HG02610 (cell line): ENCODE results near the gene TYK2.
"Not testable (repeated sequence)": the region's sequence is repeated elsewhere in the genome, so short reads cannot be mapped to it uniquely, and the experiment has no call there.

Experiments
- ATAC-seq: cut with Tn5 transposase; IDR thresholded peaks from one replicate; pipeline ENCODE4 v1.9.1; 2021; ENCODE audit warnings: mild to moderate bottlenecking, moderate library complexity; ENCODE audit not compliant: unreplicated experiment

The TYK2 gene

GRCh38 chr19:10408511-10409283 lies 28.3 kb upstream of the TYK2 start:
- no peak for ATAC-seq

- no peak for ATAC-seq
These were observed 26.7 kb upstream of the TYK2 start for GRCh38 chr19:10407096-10407495.

- no peak for ATAC-seq
These were observed 25.8 kb upstream of the TYK2 start for GRCh38 chr19:10406191-10406590.

GRCh38 chr19:10404888-10405820 lies 24.8 kb upstream of the TYK2 start:
- ATAC-seq: no peak

- ATAC-seq: peak; percentile 68
These were observed 23.0 kb upstream of the TYK2 start, which contains the start of gene CDC37 for GRCh38 chr19:10403137-10404021. Gene CDC37 (minus strand): TSS chr19:10403542. CDS start chr19:10403479, 63 bp downstream.

GRCh38 chr19:10402441-10403038 lies 22.2 kb upstream of the TYK2 start:
- ATAC-seq: no peak

- ATAC-seq: no peak
These were observed 19.5 kb upstream of the TYK2 start for GRCh38 chr19:10399878-10400277.

- not testable (repeated sequence) for ATAC-seq
These were observed 19.0 kb upstream of the TYK2 start for GRCh38 chr19:10399340-10399739.

GRCh38 chr19:10398819-10399218 lies 18.4 kb upstream of the TYK2 start:
- no peak for ATAC-seq

GRCh38 chr19:10395917-10396316 lies 15.5 kb upstream of the TYK2 start:
- no peak for ATAC-seq

- no peak for ATAC-seq
These were observed 15.1 kb upstream of the TYK2 start for GRCh38 chr19:10395436-10395835.

- no peak for ATAC-seq
These were observed 14.6 kb upstream of the TYK2 start for GRCh38 chr19:10395003-10395402.

GRCh38 chr19:10393137-10393536 lies 12.8 kb upstream of the TYK2 start:
- no peak for ATAC-seq

GRCh38 chr19:10392120-10392519 lies 11.7 kb upstream of the TYK2 start:
- no peak for ATAC-seq

- ATAC-seq: no peak
These were observed 10.4 kb upstream of the TYK2 start for GRCh38 chr19:10390652-10391286.

GRCh38 chr19:10389863-10390262 lies 9.5 kb upstream of the TYK2 start:
- ATAC-seq: no peak

- no peak for ATAC-seq
These were observed 8.6 kb upstream of the TYK2 start for GRCh38 chr19:10388957-10389356.

GRCh38 chr19:10384580-10384979 lies 4.2 kb upstream of the TYK2 start:
- ATAC-seq: no peak

- not testable (repeated sequence) for ATAC-seq
These were observed 2.8 kb upstream of the TYK2 start for GRCh38 chr19:10383223-10383499.

- ATAC-seq: no peak
These were observed 476 bp downstream of the TYK2 start for GRCh38 chr19:10379880-10380312.
